ENCODE measurements around the gene RYR2. TPM values are rescaled to one million over a fixed set of nuclear protein-coding genes. Genes with fewer than 3 reads are reported as not detected.

Gene RYR2
- total RNA-seq, 4 donors from 2014 or later = 0.20 to 0.60 (median 0.32) TPM

GRCh38 chr1:237664348-237664747 lies 622.4 kb downstream of the RYR2 start:
- H3K27me3 ChIP-seq = no peaks in the 10 kb centered on the region
- TF ChIP-seq POLR2A (IDR thresholded peaks at IDR 0.05) = no peak
- no peak for TF ChIP-seq CTCF (IDR thresholded peaks at IDR 0.05)
- TF ChIP-seq EP300 (IDR thresholded peaks at IDR 0.05) = no peak
- H3K36me3 ChIP-seq = no peaks in the 10 kb centered on the region
- DNase-seq (ENCODE audit: low spot score in 2 of 2) = no peak
- no peak overlapping the region for H3K27ac ChIP-seq
- 81 to 82% methylated on average over 5 of the region's 5 CpGs for WGBS, 2 donors
- H3K9me3 ChIP-seq = no peaks in the 10 kb centered on the region
- H3K4me1 ChIP-seq = no peaks in the 10 kb centered on the region
- H3K4me3 ChIP-seq = no peak overlapping the region

DNA sequence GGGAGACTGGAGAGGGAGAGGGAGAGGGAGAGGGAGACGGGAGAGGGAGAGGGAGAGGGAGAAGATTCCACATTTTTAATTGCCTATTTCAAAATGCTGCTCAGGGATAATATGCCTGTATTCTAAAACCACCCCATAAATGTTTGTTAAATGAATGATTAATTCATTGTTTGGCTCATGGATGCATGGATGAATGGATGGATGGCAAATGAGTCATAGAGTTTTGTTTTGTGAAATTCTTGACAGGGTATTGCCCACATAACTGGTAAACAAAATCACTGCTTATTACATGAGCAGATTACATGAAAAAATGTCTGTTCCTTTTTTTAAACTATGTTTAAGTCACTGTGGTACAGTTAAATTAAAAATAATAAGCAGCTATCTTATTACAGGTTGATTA lies 628.3 kb downstream of the RYR2 start:
- no peak overlapping the region for H3K27ac ChIP-seq
- no peak for TF ChIP-seq EP300 (IDR thresholded peaks at IDR 0.05)
- TF ChIP-seq CTCF (IDR thresholded peaks at IDR 0.05) = no peak
- TF ChIP-seq POLR2A (IDR thresholded peaks at IDR 0.05) = no peak
- no peaks in the 10 kb centered on the region for H3K9me3 ChIP-seq
- no peaks in the 10 kb centered on the region for H3K4me1 ChIP-seq
- H3K27me3 ChIP-seq = no peaks in the 10 kb centered on the region
- no peak for DNase-seq (ENCODE audit: low spot score in 2 of 2)
- no peak overlapping the region for H3K4me3 ChIP-seq
- WGBS, 2 donors = 44 to 50% methylated on average over 1 of the region's 1 CpG
- no peaks in the 10 kb centered on the region for H3K36me3 ChIP-seq

DNA sequence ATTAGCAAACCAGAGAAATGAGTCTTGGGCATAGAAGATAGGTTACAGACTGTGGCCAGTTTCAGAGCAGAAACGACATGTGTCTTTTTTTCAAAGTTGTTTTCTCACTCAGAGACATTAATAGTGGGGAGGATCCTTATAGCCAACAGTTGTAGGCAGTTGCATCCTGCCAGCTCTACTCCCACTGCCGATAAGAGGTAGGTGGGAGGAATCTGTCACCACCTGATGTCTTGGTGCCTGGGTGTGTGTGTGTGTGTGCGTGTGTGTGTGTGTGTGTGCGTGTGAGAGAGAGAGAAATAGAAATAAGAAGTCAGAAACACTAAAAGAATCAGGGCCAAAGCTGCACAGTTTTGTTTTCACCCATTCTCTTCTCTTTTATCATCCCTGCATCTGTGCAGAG lies 629.3 kb downstream of the RYR2 start:
- TF ChIP-seq POLR2A (IDR thresholded peaks at IDR 0.05) (no peak), CTCF (IDR thresholded peaks at IDR 0.05) (no peak), EP300 (IDR thresholded peaks at IDR 0.05) (no peak)
- no peaks in the 10 kb centered on the region for H3K36me3 ChIP-seq
- DNase-seq (ENCODE audit: low spot score in 2 of 2) = no peak
- no peaks in the 10 kb centered on the region for H3K4me1 ChIP-seq
- no peaks in the 10 kb centered on the region for H3K27me3 ChIP-seq
- H3K4me3 ChIP-seq = no peak overlapping the region
- H3K27ac ChIP-seq = no peak overlapping the region
- 80 to 84% methylated on average over 4 of the region's 4 CpGs for WGBS, 2 donors
- H3K9me3 ChIP-seq = no peaks in the 10 kb centered on the region

- Histone ChIP-seq H3K4me3 (no peak overlapping the region), H3K36me3 (no peaks in the 10 kb centered on the region), H3K27ac (no peak overlapping the region), H3K27me3 (no peaks in the 10 kb centered on the region), H3K9me3 (no peaks in the 10 kb centered on the region), H3K4me1 (no peaks in the 10 kb centered on the region)
- no peak for DNase-seq (ENCODE audit: low spot score in 2 of 2)
- TF ChIP-seq EP300 (IDR thresholded peaks at IDR 0.05) (no peak), POLR2A (IDR thresholded peaks at IDR 0.05) (no peak), CTCF (IDR thresholded peaks at IDR 0.05) (no peak)
- WGBS, 2 donors = 74 to 78% methylated on average over 6 of the region's 6 CpGs
Observed at GRCh38 chr1:237671935-237672334, 630.0 kb downstream of the RYR2 start.

DNA sequence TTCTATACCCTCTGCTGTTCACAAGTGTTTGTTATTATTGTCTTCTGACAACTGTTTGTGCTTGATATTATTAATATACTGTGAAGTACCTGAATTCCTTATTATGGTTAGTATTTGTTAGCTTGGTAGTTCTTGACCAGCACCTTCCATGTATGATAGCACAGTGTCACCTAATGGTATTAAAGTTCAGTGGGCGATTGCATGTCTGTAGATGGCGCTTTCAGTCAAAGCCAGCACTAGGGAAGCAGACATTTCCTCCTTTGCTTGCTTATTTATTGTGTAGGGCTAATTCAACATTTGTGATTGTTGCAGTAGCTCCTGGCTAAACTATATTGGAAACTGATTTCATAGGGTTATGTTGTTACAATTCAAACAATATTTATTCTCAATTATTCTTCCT lies 630.8 kb downstream of the RYR2 start:
- Histone ChIP-seq H3K36me3 (no peaks in the 10 kb centered on the region), H3K27ac (no peak overlapping the region), H3K9me3 (no peaks in the 10 kb centered on the region), H3K4me1 (no peaks in the 10 kb centered on the region), H3K4me3 (no peak overlapping the region), H3K27me3 (no peaks in the 10 kb centered on the region)
- TF ChIP-seq CTCF (IDR thresholded peaks at IDR 0.05) = no peak
- no peak for TF ChIP-seq POLR2A (IDR thresholded peaks at IDR 0.05)
- no peak for TF ChIP-seq EP300 (IDR thresholded peaks at IDR 0.05)
- no peak for DNase-seq (ENCODE audit: low spot score in 2 of 2)
- WGBS, 2 donors = 46 to 59% methylated on average over 2 of the region's 2 CpGs

Measured in tibial nerve (tissue), 4 donors.